Activated naive CD8-positive, alpha-beta T cell treated with anti-CD3 and anti-CD28 coated beads, Interleukin-2, amount 10 ng/mL, durations not matched to agents 7 days and 5 days (primary cell): ENCODE data around the gene TOR1B. TPM values are rescaled to one million over a fixed set of nuclear protein-coding genes. Genes with fewer than 3 reads are reported as not detected.

ENCODE experiments used
- ATAC-seq: fragments of 150-1000 bp; cut with Tn5 transposase; one replicate; pipeline ENCODE4 v1.10.0; 2021; ENCODE audit warnings: low read depth, moderate library complexity
- POLR2A ChIA-PET: fragments of 350-600 bp; sonication (Branson Sonifier 250); formaldehyde crosslinking; loops from one replicate; lab custom pipeline; 2021; ENCODE audit warnings: antibody characterized with exemption; lab: Charles Lee
- DNase-seq: peaks from one replicate; pipeline ENCODE4 v3.0.0; 2021
- H3K27ac Mint-ChIP-seq: one replicate; pipeline ENCODE4 v1.8.0; 2022; ENCODE audit warnings: mild to moderate bottlenecking, mixed read lengths
- H3K27me3 Mint-ChIP-seq: one replicate; pipeline ENCODE4 v1.8.0; 2022; ENCODE audit warnings: mild to moderate bottlenecking, moderate library complexity, mixed read lengths
- H3K36me3 Mint-ChIP-seq: one replicate; pipeline ENCODE4 v1.8.0; 2021; ENCODE audit warnings: mild to moderate bottlenecking, mixed read lengths
- H3K4me1 Mint-ChIP-seq: one replicate; pipeline ENCODE4 v1.8.0; 2021; ENCODE audit warnings: mixed read lengths
- H3K4me3 Mint-ChIP-seq: one replicate; pipeline ENCODE4 v1.8.0; 2022; ENCODE audit warnings: mild to moderate bottlenecking, moderate library complexity, mixed read lengths
- H3K9me3 Mint-ChIP-seq: one replicate; pipeline ENCODE4 v1.8.0; 2021; ENCODE audit warnings: mixed read lengths
- total RNA-seq, 2 experiments: library from RNA; stranded (reverse); gene quantifications; one replicate each; pipeline ENCODE4 v1.2.3, GENCODE V29; 2021

Gene TOR1B
- total RNA-seq, 2 experiments from 2014 or later, result 28.6 TPM

GRCh38 chr9:129845373-129845772 lies 42.4 kb downstream of the TOR1B start:
- ATAC-seq (no peak), DNase-seq (no peak)
- POLR2A ChIA-PET, result interaction anchor here (1.4 to 1.9 kb wide), 2 partner anchors 13 to 24 kb away, joined by 3 to 5 read pairs; no protein-coding TSS in a partner anchor
- H3K4me1 Mint-ChIP-seq, result peaks cover 30% of the 10 kb centered on the region
- no peaks in the 10 kb centered on the region for H3K27me3 Mint-ChIP-seq
- H3K36me3 Mint-ChIP-seq, result peaks cover 13% of the 10 kb centered on the region
- no peaks in the 10 kb centered on the region for H3K9me3 Mint-ChIP-seq
- peak overlapping the region; percentile 0 for H3K4me3 Mint-ChIP-seq
- peak overlapping the region; percentile 72 for H3K27ac Mint-ChIP-seq

- no peak overlapping the region for H3K4me3 Mint-ChIP-seq
- no peak for DNase-seq
- H3K36me3 Mint-ChIP-seq, result peaks cover 35% of the 10 kb centered on the region
- peaks cover 39% of the 10 kb centered on the region for H3K4me1 Mint-ChIP-seq
- H3K27me3 Mint-ChIP-seq, result no peaks in the 10 kb centered on the region
- no peaks in the 10 kb centered on the region for H3K9me3 Mint-ChIP-seq
- POLR2A ChIA-PET, result interaction anchor here (0.7 to 1.6 kb wide), 4 partner anchors 11 to 23 kb away, joined by 3 to 4 read pairs (median 3); no protein-coding TSS in a partner anchor
- no peak for ATAC-seq
- no peak overlapping the region for H3K27ac Mint-ChIP-seq
These were observed 45.9 kb downstream of the TOR1B start for GRCh38 chr9:129848712-129849441.

- Mint-ChIP-seq H3K36me3 (peaks cover 45% of the 10 kb centered on the region), H3K27me3 (no peaks in the 10 kb centered on the region), H3K4me1 (peaks cover 46% of the 10 kb centered on the region), H3K27ac (peak overlapping the region; percentile 19), H3K4me3 (no peak overlapping the region), H3K9me3 (no peaks in the 10 kb centered on the region)
- DNase-seq (no peak), ATAC-seq (no peak)
- POLR2A ChIA-PET, result interaction anchor here (0.9 to 1.6 kb wide), 3 partner anchors 10 to 46 kb away, joined by 3 read pairs; no protein-coding TSS in a partner anchor
These were observed 46.9 kb downstream of the TOR1B start for GRCh38 chr9:129849901-129850300.

- Mint-ChIP-seq H3K27me3 (no peaks in the 10 kb centered on the region), H3K36me3 (peaks cover 51% of the 10 kb centered on the region), H3K9me3 (no peaks in the 10 kb centered on the region), H3K27ac (no peak overlapping the region), H3K4me3 (no peak overlapping the region), H3K4me1 (peaks cover 49% of the 10 kb centered on the region)
- ATAC-seq (no peak), DNase-seq (no peak)
- POLR2A ChIA-PET, result interaction anchor here (0.9 to 1.4 kb wide), 3 partner anchors 10 to 47 kb away, joined by 3 to 6 read pairs (median 4); no protein-coding TSS in a partner anchor
These were observed 48.0 kb downstream of the TOR1B start for GRCh38 chr9:129850821-129851550.

- no peak for ATAC-seq
- Mint-ChIP-seq H3K4me3 (no peak overlapping the region), H3K9me3 (no peaks in the 10 kb centered on the region), H3K36me3 (peaks cover 55% of the 10 kb centered on the region), H3K27me3 (no peaks in the 10 kb centered on the region), H3K4me1 (peaks cover 57% of the 10 kb centered on the region), H3K27ac (peak overlapping the region; percentile 7)
- POLR2A ChIA-PET, result interaction anchor here (0.9 to 1.4 kb wide), 2 partner anchors 9 to 16 kb away, joined by 4 to 6 read pairs; no protein-coding TSS in a partner anchor
- no peak for DNase-seq
These were observed 48.8 kb downstream of the TOR1B start for GRCh38 chr9:129851821-129852220.

GRCh38 chr9:129852579-129852978 lies 49.6 kb downstream of the TOR1B start:
- DNase-seq (no peak), ATAC-seq (no peak)
- Mint-ChIP-seq H3K4me3 (no peak overlapping the region), H3K27me3 (no peaks in the 10 kb centered on the region), H3K9me3 (no peaks in the 10 kb centered on the region), H3K27ac (no peak overlapping the region), H3K36me3 (peaks cover 59% of the 10 kb centered on the region), H3K4me1 (peaks cover 63% of the 10 kb centered on the region)
- POLR2A ChIA-PET, result interaction anchor here (1.1 kb wide), 1 partner anchor 14 kb away, joined by 3 read pairs; no protein-coding TSS in a partner anchor

- Mint-ChIP-seq H3K36me3 (peaks cover 64% of the 10 kb centered on the region), H3K4me1 (peaks cover 63% of the 10 kb centered on the region), H3K27ac (peak overlapping the region; percentile 61), H3K4me3 (peak overlapping the region; percentile 69), H3K9me3 (no peaks in the 10 kb centered on the region), H3K27me3 (no peaks in the 10 kb centered on the region)
- no peak for ATAC-seq
- POLR2A ChIA-PET, result interaction anchor here (1.0 to 2.6 kb wide), 3 partner anchors 10 to 17 kb away, joined by 4 to 15 read pairs (median 5); no protein-coding TSS in a partner anchor
- DNase-seq, result no peak
These were observed 50.6 kb downstream of the TOR1B start for GRCh38 chr9:129853614-129854013.

- peaks cover 66% of the 10 kb centered on the region for H3K36me3 Mint-ChIP-seq
- H3K4me1 Mint-ChIP-seq, result peaks cover 63% of the 10 kb centered on the region
- POLR2A ChIA-PET, result interaction anchor here (0.7 to 2.6 kb wide), 7 partner anchors 9 to 81 kb away, joined by 3 to 15 read pairs (median 4); no protein-coding TSS in a partner anchor
- H3K27me3 Mint-ChIP-seq, result no peaks in the 10 kb centered on the region
- DNase-seq (no peak), ATAC-seq (peak; percentile 70)
- H3K27ac Mint-ChIP-seq, result peak overlapping the region; percentile 82
- peak overlapping the region; percentile 69 for H3K4me3 Mint-ChIP-seq
- H3K9me3 Mint-ChIP-seq, result no peaks in the 10 kb centered on the region
These were observed 51.7 kb downstream of the TOR1B start for GRCh38 chr9:129854588-129855110.

- DNase-seq (no peak), ATAC-seq (no peak)
- POLR2A ChIA-PET, result no interaction called here
- no peaks in the 10 kb centered on the region for H3K27me3 Mint-ChIP-seq
- H3K36me3 Mint-ChIP-seq, result peaks cover 62% of the 10 kb centered on the region
- peak overlapping the region; percentile 11 for H3K27ac Mint-ChIP-seq
- no peaks in the 10 kb centered on the region for H3K9me3 Mint-ChIP-seq
- peaks cover 68% of the 10 kb centered on the region for H3K4me1 Mint-ChIP-seq
- H3K4me3 Mint-ChIP-seq, result no peak overlapping the region
These were observed 54.2 kb downstream of the TOR1B start for GRCh38 chr9:129857207-129857606.

GRCh38 chr9:129858167-129858962 lies 55.4 kb downstream of the TOR1B start:
- Mint-ChIP-seq H3K27ac (no peak overlapping the region), H3K4me1 (peaks cover 65% of the 10 kb centered on the region), H3K9me3 (no peaks in the 10 kb centered on the region), H3K36me3 (peaks cover 60% of the 10 kb centered on the region), H3K4me3 (no peak overlapping the region), H3K27me3 (no peaks in the 10 kb centered on the region)
- POLR2A ChIA-PET, result interaction anchor here (0.8 to 1.5 kb wide), 3 partner anchors 10 to 24 kb away, joined by 3 to 5 read pairs (median 3); partner anchors contain the start of gene C9orf78
- DNase-seq, result no peak
- no peak for ATAC-seq
